Measurements from ENCODE around the gene ABCG4.
A peak's percentile ranks its signal among the peaks of the same experiment; 100 is the strongest.
"Not testable (repeated sequence)": the region's sequence is repeated elsewhere in the genome, so short reads cannot be mapped to it uniquely, and the experiment has no call there.

The ABCG4 gene

GRCh38 chr11:119154178-119154577 is 5.3 kb downstream of the ABCG4 start:
- DNase-seq (ENCODE audit: low read depth) = no peak

- no peak for DNase-seq (ENCODE audit: low read depth)
These were observed 7.1 kb downstream of the ABCG4 start for GRCh38 chr11:119155733-119156492.

- DNase-seq (ENCODE audit: low read depth) = no peak
These were observed 7.6 kb downstream of the ABCG4 start for GRCh38 chr11:119156496-119156895.

- DNase-seq (ENCODE audit: low read depth) = no peak
These were observed 8.2 kb downstream of the ABCG4 start for GRCh38 chr11:119157063-119157462.

GRCh38 chr11:119158467-119158866 is 9.6 kb downstream of the ABCG4 start:
- DNase-seq (ENCODE audit: low read depth) = no peak

GRCh38 chr11:119160151-119160550 is 11.3 kb downstream of the ABCG4 start:
- no peak for DNase-seq (ENCODE audit: low read depth)

GRCh38 chr11:119161871-119162270 is 13.0 kb downstream of the ABCG4 start:
- no peak for DNase-seq (ENCODE audit: low read depth)

GRCh38 chr11:119166368-119167076 is 17.7 kb downstream of the ABCG4 start:
- DNase-seq (ENCODE audit: low read depth) = no peak

GRCh38 chr11:119167077-119167458 is 18.2 kb downstream of the ABCG4 start:
- not testable (repeated sequence) for DNase-seq (ENCODE audit: low read depth)

- DNase-seq (ENCODE audit: low read depth) = no peak
These were observed 19.1 kb downstream of the ABCG4 start for GRCh38 chr11:119167933-119168332.

GRCh38 chr11:119168471-119169281 is 19.8 kb downstream of the ABCG4 start, which contains the start of gene NLRX1:
Gene NLRX1, plus strand, starts transcription at chr11:119168725. Its CDS starts 2,679 bp downstream, at chr11:119171404.
- DNase-seq (ENCODE audit: low read depth) = peak; percentile 73

- DNase-seq (ENCODE audit: low read depth) = no peak
These were observed 20.4 kb downstream of the ABCG4 start for GRCh38 chr11:119169282-119169719.

- DNase-seq (ENCODE audit: low read depth) = no peak
These were observed 23.7 kb downstream of the ABCG4 start for GRCh38 chr11:119172513-119172912.

GRCh38 chr11:119173453-119173852 is 24.6 kb downstream of the ABCG4 start:
- DNase-seq (ENCODE audit: low read depth) = no peak

GRCh38 chr11:119175493-119176077 is 26.7 kb downstream of the ABCG4 start:
- DNase-seq (ENCODE audit: low read depth) = no peak

- DNase-seq (ENCODE audit: low read depth) = no peak
These were observed 29.4 kb downstream of the ABCG4 start for GRCh38 chr11:119178166-119178680.

- DNase-seq (ENCODE audit: low read depth) = no peak
These were observed 30.5 kb downstream of the ABCG4 start for GRCh38 chr11:119179342-119179741.

GRCh38 chr11:119179983-119180382 is 31.1 kb downstream of the ABCG4 start:
- no peak for DNase-seq (ENCODE audit: low read depth)

GRCh38 chr11:119180729-119181676 is 32.2 kb downstream of the ABCG4 start:
- DNase-seq (ENCODE audit: low read depth) = no peak

- no peak for DNase-seq (ENCODE audit: low read depth)
These were observed 33.0 kb downstream of the ABCG4 start for GRCh38 chr11:119181677-119182412.

Data from stimulated activated CD8-positive, alpha-beta memory T cell treated with anti-CD3 and anti-CD28 coated beads, Interleukin-12 subunit alpha, Interleukin-12 subunit beta, amount 100 ng/mL, for 1 hour (primary cell).